SH-SY5Y (cell line): ENCODE measurements around the gene NETO2.

Experiments
- GATA2 ChIP-seq: IDR thresholded peaks from 2 replicates; pipeline ENCODE4 v1.6.1; 2011; ENCODE audit warnings: mild to moderate bottlenecking, low read depth, low read length
- GATA3 ChIP-seq: IDR thresholded peaks from 2 replicates; pipeline ENCODE4 v1.6.1; 2011; ENCODE audit warnings: low read depth, mild to moderate bottlenecking, low read length, moderate library complexity

DNA sequence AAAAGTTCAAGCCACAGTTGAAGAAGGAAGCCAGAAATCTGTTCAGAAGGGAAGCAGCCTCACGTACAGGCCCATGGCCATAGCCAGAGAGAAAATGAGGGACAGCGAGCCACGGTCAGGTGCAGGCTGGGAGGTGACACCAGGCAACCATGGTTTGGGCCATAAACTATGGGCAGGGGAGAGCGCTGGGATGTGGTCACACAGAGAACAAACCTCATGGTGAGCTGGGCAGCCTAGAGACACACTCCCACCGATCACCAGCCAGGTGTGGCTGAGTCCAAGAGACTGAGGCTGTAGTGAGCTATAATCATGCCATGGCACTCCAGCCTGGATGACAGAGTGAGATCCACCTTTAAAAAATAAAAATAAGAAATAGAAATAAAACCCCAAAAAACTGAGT lies 76.5 kb downstream of the NETO2 start:
- TF ChIP-seq GATA2 = no peak
- TF ChIP-seq GATA3 = no peak
